HL-60 (cell line): ENCODE data around the gene MCM3AP.
A peak's percentile ranks its signal among the peaks of the same experiment; 100 is the strongest.

Source experiments
- DNase-seq, 2 experiments: peaks; one replicate each; pipeline ENCODE4 v3.0.0-alpha.2; 2010 to 2020; ENCODE audit warnings: low read depth in 1 of 2, low spot score in 1 of 2
- H3K27ac ChIP-seq: fragments of 250-450 bp; sonication (Bioruptor Pico); replicated peaks from 2 replicates; pipeline ENCODE4 v1.5.1; 2020; ENCODE audit warnings: mild to moderate bottlenecking, moderate library complexity
- H3K27me3 ChIP-seq: fragments of 250-450 bp; sonication (Bioruptor Pico); 2 replicates; pipeline ENCODE4 v1.5.1; 2021; ENCODE audit warnings: mild to moderate bottlenecking, moderate library complexity; ENCODE audit not compliant: insufficient read depth, poor library complexity, severe bottlenecking
- H3K4me3 ChIP-seq: replicated peaks from 2 replicates; pipeline ENCODE4 v1.5.1; 2011; ENCODE audit warnings: mild to moderate bottlenecking, control low read depth, low read length; ENCODE audit not compliant: insufficient read depth
- CTCF ChIP-seq: IDR thresholded peaks from one replicate; pipeline ENCODE4 v1.5.1; 2011; ENCODE audit warnings: low read length, control low read depth, inconsistent platforms; ENCODE audit not compliant: insufficient read depth
- GABPA ChIP-seq: IDR thresholded peaks from 2 replicates; pipeline ENCODE4 v1.6.1; 2012; ENCODE audit warnings: low read depth
- POLR2AphosphoS5 ChIP-seq: IDR thresholded peaks from 2 replicates; pipeline ENCODE4 v1.6.1; 2012; ENCODE audit warnings: low read depth
- REST ChIP-seq: IDR thresholded peaks from 2 replicates; pipeline ENCODE4 v1.6.1; 2012; ENCODE audit warnings: low read depth; ENCODE audit not compliant: insufficient replicate concordance
- SPI1 ChIP-seq: IDR thresholded peaks from 2 replicates; pipeline ENCODE4 v1.6.1; 2012; ENCODE audit warnings: low read depth, mild to moderate bottlenecking, borderline replicate concordance

MCM3AP gene

GRCh38 chr21:46325073-46325912 is 39.9 kb upstream of the MCM3AP start:
- Histone ChIP-seq H3K27ac (peak overlapping the region; percentile 100), H3K4me3 (peak overlapping the region; percentile 84), H3K27me3 (no peaks in the 10 kb centered on the region)
- peak; percentile 42 to 63 for DNase-seq
- TF ChIP-seq CTCF (no peak), SPI1 (no peak), POLR2AphosphoS5 (no peak), REST (no peak), GABPA (no peak)

GRCh38 chr21:46324390-46325072 is 39.1 kb upstream of the MCM3AP start:
- H3K27ac ChIP-seq: peak overlapping the region; percentile 100
- DNase-seq: peak; percentile 74 to 80
- TF ChIP-seq SPI1 (no peak), POLR2AphosphoS5 (no peak), GABPA (no peak), REST (no peak), CTCF (no peak)

GRCh38 chr21:46323710-46324389 is 38.4 kb upstream of the MCM3AP start, which contains the start of the genes C21orf58 and PCNT:
C21orf58 (minus strand) TSS chr21:46323870; CDS start chr21:46322738, 1,132 bp downstream.
PCNT (plus strand) TSS chr21:46324156; CDS start chr21:46324229, 73 bp downstream.
- peak within 1 kb of the TSS; percentile 100 for H3K27ac ChIP-seq
- H3K4me3 ChIP-seq: peak within 1 kb of the TSS; percentile 92
- H3K27me3 ChIP-seq: no peaks in the 10 kb centered on the region
- DNase-seq: peak; percentile 93 to 97
- no peak for TF ChIP-seq GABPA
- no peak for TF ChIP-seq CTCF
- TF ChIP-seq SPI1: no peak
- peak; percentile 64 for TF ChIP-seq REST
- TF ChIP-seq POLR2AphosphoS5: peak; percentile 65; the same call in 1 of the 2 replicates

More at GRCh38 chr21:46324390-46325072, 39.1 kb upstream of the MCM3AP start:
- Histone ChIP-seq H3K4me3 (peak overlapping the region; percentile 92), H3K27me3 (no peaks in the 10 kb centered on the region)
